ENCODE data around the gene MAP3K14. TPM values are rescaled to one million over a fixed set of nuclear protein-coding genes. Genes with fewer than 3 reads are reported as not detected.

The MAP3K14 gene
- total RNA-seq, 1 donor from 2014 or later, result 9.9 TPM

GRCh38 chr17:45310380-45311324 lies 6.2 kb downstream of the MAP3K14 start:
- DNase-seq (no peak), ATAC-seq (peak; percentile 45)
- Histone ChIP-seq H3K4me1 (peaks cover 98% of the 10 kb centered on the region), H3K27me3 (no peaks in the 10 kb centered on the region), H3K27ac (peak overlapping the region; percentile 87), H3K36me3 (no peaks in the 10 kb centered on the region), H3K4me3 (no peak overlapping the region), H3K9me3 (no peaks in the 10 kb centered on the region)
- intact Hi-C loops (cut with DNase I), result no loop called here
- no peak for TF ChIP-seq CTCF (IDR thresholded peaks at IDR 0.05)

- peaks cover 88% of the 10 kb centered on the region for H3K4me1 ChIP-seq
- TF ChIP-seq CTCF (IDR thresholded peaks at IDR 0.05), result no peak
- DNase-seq (no peak), ATAC-seq (no peak)
- no peak overlapping the region for H3K4me3 ChIP-seq
- H3K9me3 ChIP-seq, result no peaks in the 10 kb centered on the region
- no peak overlapping the region for H3K27ac ChIP-seq
- no peaks in the 10 kb centered on the region for H3K36me3 ChIP-seq
- no peaks in the 10 kb centered on the region for H3K27me3 ChIP-seq
- intact Hi-C loops (cut with DNase I), result no loop called here
Measured at GRCh38 chr17:45309400-45309799, 7.4 kb downstream of the MAP3K14 start.

- H3K4me1 ChIP-seq, result peaks cover 85% of the 10 kb centered on the region
- no peaks in the 10 kb centered on the region for H3K9me3 ChIP-seq
- ATAC-seq (no peak), DNase-seq (no peak)
- H3K27ac ChIP-seq, result no peak overlapping the region
- no peak for TF ChIP-seq CTCF (IDR thresholded peaks at IDR 0.05)
- no peaks in the 10 kb centered on the region for H3K36me3 ChIP-seq
- intact Hi-C loops (cut with DNase I), result no loop called here
- H3K4me3 ChIP-seq, result no peak overlapping the region
- no peaks in the 10 kb centered on the region for H3K27me3 ChIP-seq
Measured at GRCh38 chr17:45308840-45309239, 8.0 kb downstream of the MAP3K14 start.

- no peak for ATAC-seq
Measured at GRCh38 chr17:45308016-45308365, 8.8 kb downstream of the MAP3K14 start.

GRCh38 chr17:45307290-45308015 lies 9.4 kb downstream of the MAP3K14 start:
- TF ChIP-seq CTCF (IDR thresholded peaks at IDR 0.05), result no peak
- Histone ChIP-seq H3K36me3 (no peaks in the 10 kb centered on the region), H3K4me1 (peaks cover 82% of the 10 kb centered on the region), H3K9me3 (no peaks in the 10 kb centered on the region), H3K27ac (peak overlapping the region; percentile 79), H3K27me3 (no peaks in the 10 kb centered on the region), H3K4me3 (no peak overlapping the region)
- intact Hi-C loops (cut with DNase I), result no loop called here
- ATAC-seq (peak; percentile 46), DNase-seq (no peak)

More at GRCh38 chr17:45308016-45308365, 8.8 kb downstream of the MAP3K14 start:
- Histone ChIP-seq H3K27ac (peak overlapping the region; percentile 79), H3K4me3 (no peak overlapping the region), H3K9me3 (no peaks in the 10 kb centered on the region), H3K27me3 (no peaks in the 10 kb centered on the region), H3K36me3 (no peaks in the 10 kb centered on the region), H3K4me1 (peaks cover 82% of the 10 kb centered on the region)
- intact Hi-C loops (cut with DNase I), result no loop called here
- TF ChIP-seq CTCF (IDR thresholded peaks at IDR 0.05), result no peak
- DNase-seq, result no peak

All from upper lobe of right lung (tissue), 1 donor.